WTC11 (cell line): ENCODE results near the gene OR2D2. TPM values are rescaled to one million over a fixed set of nuclear protein-coding genes. Genes with fewer than 3 reads are reported as not detected.

Experiments
- ATAC-seq: fragments of 200-7000 bp; cut with Tn5 transposase; 2 replicates; pipeline ENCODE4 v1.10.0; 2021; ENCODE audit warnings: mild to moderate bottlenecking, moderate library complexity
- CTCF ChIA-PET: fragments of 300-600 bp; sonication (Branson Sonifier 250); formaldehyde crosslinking; loops from one replicate; lab custom pipeline; 2021; ENCODE audit warnings: antibody characterized with exemption; lab: Charles Lee
- POLR2A ChIA-PET: fragments of 350-600 bp; sonication (Branson Sonifier 250); formaldehyde crosslinking; loops from one replicate; lab custom pipeline; 2021; ENCODE audit warnings: antibody characterized with exemption; lab: Charles Lee
- DNase-seq: peaks from one replicate; pipeline ENCODE4 v3.0.0; 2021; ENCODE audit warnings: low spot score
- H3K27ac Mint-ChIP-seq: 2 replicates; pipeline ENCODE4 v1.8.0; 2021; ENCODE audit warnings: mixed read lengths
- H3K27me3 Mint-ChIP-seq: 2 replicates; pipeline ENCODE4 v1.8.0; 2021; ENCODE audit warnings: low read depth, mild to moderate bottlenecking, moderate library complexity, mixed read lengths
- H3K36me3 Mint-ChIP-seq: 2 replicates; pipeline ENCODE4 v1.8.0; 2021; ENCODE audit warnings: mixed read lengths
- H3K4me1 Mint-ChIP-seq: 2 replicates; pipeline ENCODE4 v1.8.0; 2022; ENCODE audit warnings: mixed read lengths
- H3K4me3 Mint-ChIP-seq: 2 replicates; pipeline ENCODE4 v1.8.0; 2021; ENCODE audit warnings: mild to moderate bottlenecking, moderate library complexity, mixed read lengths
- H3K9me3 Mint-ChIP-seq: 2 replicates; pipeline ENCODE4 v1.8.0; 2021; ENCODE audit warnings: mixed read lengths
- ATF1 ChIP-seq: sonication (generic); formaldehyde crosslinking; IDR thresholded peaks from 2 replicates; pipeline ENCODE4 v1.8.1; 2023; ENCODE audit warnings: mild to moderate bottlenecking, moderate library complexity, missing genetic modification reagents
- CREB1 ChIP-seq: sonication (generic); formaldehyde crosslinking; IDR thresholded peaks from 2 replicates; pipeline ENCODE4 v1.8.0; 2023; ENCODE audit warnings: mild to moderate bottlenecking, missing genetic modification reagents
- ERG ChIP-seq: fragments of 250-450 bp; sonication (Bioruptor Pico); IDR thresholded peaks from 2 replicates; pipeline ENCODE4 v1.8.0; 2021; ENCODE audit warnings: mild to moderate bottlenecking
- ESRRA ChIP-seq: sonication (generic); formaldehyde crosslinking; IDR thresholded peaks from 2 replicates; pipeline ENCODE4 v1.8.1; 2022; ENCODE audit warnings: mild to moderate bottlenecking, missing genetic modification reagents, borderline replicate concordance
- ETV6 ChIP-seq: sonication (generic); formaldehyde crosslinking; IDR thresholded peaks from 2 replicates; pipeline ENCODE4 v1.8.1; 2022; ENCODE audit warnings: mild to moderate bottlenecking, missing genetic modification reagents
- FOXP4 ChIP-seq: sonication (generic); formaldehyde crosslinking; IDR thresholded peaks from 2 replicates; pipeline ENCODE4 v1.8.0; 2022; ENCODE audit warnings: mild to moderate bottlenecking, missing genetic modification reagents
- GABPB1 ChIP-seq: sonication (generic); formaldehyde crosslinking; IDR thresholded peaks from 2 replicates; pipeline ENCODE4 v1.8.1; 2023; ENCODE audit warnings: mild to moderate bottlenecking, missing genetic modification reagents
- JUN ChIP-seq: sonication (generic); formaldehyde crosslinking; IDR thresholded peaks from 2 replicates; pipeline ENCODE4 v1.8.0; 2023; ENCODE audit warnings: mild to moderate bottlenecking, missing genetic modification reagents
- MAX ChIP-seq: sonication (generic); formaldehyde crosslinking; IDR thresholded peaks from 2 replicates; pipeline ENCODE4 v1.8.0; 2022; ENCODE audit warnings: mild to moderate bottlenecking, missing genetic modification reagents
- MLX ChIP-seq: sonication (generic); formaldehyde crosslinking; IDR thresholded peaks from 2 replicates; pipeline ENCODE4 v1.8.1; 2023; ENCODE audit warnings: mild to moderate bottlenecking, missing genetic modification reagents, moderate library complexity
- SMAD3 ChIP-seq: sonication (generic); formaldehyde crosslinking; IDR thresholded peaks from 2 replicates; pipeline ENCODE4 v1.8.0; 2022; ENCODE audit warnings: missing genetic modification reagents, mild to moderate bottlenecking, borderline replicate concordance
- TEAD1 ChIP-seq: sonication (generic); formaldehyde crosslinking; IDR thresholded peaks from 2 replicates; pipeline ENCODE4 v1.8.0; 2022; ENCODE audit warnings: mild to moderate bottlenecking, missing genetic modification reagents
- ZBTB21 ChIP-seq: sonication (generic); formaldehyde crosslinking; IDR thresholded peaks from 2 replicates; pipeline ENCODE4 v1.8.1; 2023; ENCODE audit warnings: mild to moderate bottlenecking, missing genetic modification reagents, borderline replicate concordance
- ZBTB43 ChIP-seq: sonication (generic); formaldehyde crosslinking; IDR thresholded peaks from 2 replicates; pipeline ENCODE4 v1.8.1; 2023; ENCODE audit warnings: mild to moderate bottlenecking, missing genetic modification reagents
- ZNF423 ChIP-seq: fragments of 250-450 bp; sonication (Bioruptor Pico); IDR thresholded peaks from 2 replicates; pipeline ENCODE4 v2.1.2; 2022; ENCODE audit warnings: mild to moderate bottlenecking, moderate library complexity
- total RNA-seq: library from RNA; stranded (reverse); gene quantifications from 3 replicates; pipeline ENCODE4 v1.2.3, GENCODE V29; 2021
- TF ChIP-seq, protein P1 (sequence below): fragments of 250-450 bp; sonication (Bioruptor Pico); conservative IDR thresholded peaks from 2 replicates; pipeline ENCODE4 v1.9.0; 2021; ENCODE audit warnings: mild to moderate bottlenecking
- TF ChIP-seq, protein P2 (sequence below): sonication (generic); formaldehyde crosslinking; IDR thresholded peaks from 2 replicates; pipeline ENCODE4 v1.8.1; 2022; ENCODE audit warnings: low read depth, mild to moderate bottlenecking, moderate library complexity, missing genetic modification reagents, borderline replicate concordance

The OR2D2 gene
- total RNA-seq, 1 experiment from 2014 or later: 0.26 TPM

DNA sequence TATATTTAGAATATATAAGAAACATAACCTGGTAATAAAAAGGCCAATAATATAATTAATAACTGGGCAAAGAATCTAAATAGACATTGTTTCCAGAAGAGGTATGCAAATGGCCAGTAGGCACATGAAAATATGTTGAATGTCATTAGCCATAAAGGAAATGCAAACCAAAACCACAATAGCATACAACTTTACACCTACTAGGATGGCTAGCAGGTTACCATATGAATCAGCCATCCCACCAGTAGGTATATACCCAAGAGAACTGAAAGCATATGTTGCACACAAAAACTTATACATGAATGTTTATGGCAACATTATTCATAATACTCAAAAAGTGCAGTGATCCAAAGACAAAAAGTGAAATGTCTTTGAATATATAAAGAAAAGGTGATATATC is 2.7 kb upstream of the OR2D2 start:
- Mint-ChIP-seq H3K36me3 (no peaks in the 10 kb centered on the region), H3K4me3 (no peak overlapping the region), H3K9me3 (no peaks in the 10 kb centered on the region), H3K4me1 (no peaks in the 10 kb centered on the region), H3K27ac (no peak overlapping the region), H3K27me3 (no peaks in the 10 kb centered on the region)
- ChIA-PET POLR2A (no interaction called here), CTCF (no interaction called here)
- TF ChIP-seq ZBTB43 (no peak), ZNF423 (no peak), MLX (CRISPR knock-in tag) (no peak), ATF1 (CRISPR knock-in tag) (no peak), GABPB1 (CRISPR knock-in tag) (no peak)
- TF ChIP-seq, protein P1, sequence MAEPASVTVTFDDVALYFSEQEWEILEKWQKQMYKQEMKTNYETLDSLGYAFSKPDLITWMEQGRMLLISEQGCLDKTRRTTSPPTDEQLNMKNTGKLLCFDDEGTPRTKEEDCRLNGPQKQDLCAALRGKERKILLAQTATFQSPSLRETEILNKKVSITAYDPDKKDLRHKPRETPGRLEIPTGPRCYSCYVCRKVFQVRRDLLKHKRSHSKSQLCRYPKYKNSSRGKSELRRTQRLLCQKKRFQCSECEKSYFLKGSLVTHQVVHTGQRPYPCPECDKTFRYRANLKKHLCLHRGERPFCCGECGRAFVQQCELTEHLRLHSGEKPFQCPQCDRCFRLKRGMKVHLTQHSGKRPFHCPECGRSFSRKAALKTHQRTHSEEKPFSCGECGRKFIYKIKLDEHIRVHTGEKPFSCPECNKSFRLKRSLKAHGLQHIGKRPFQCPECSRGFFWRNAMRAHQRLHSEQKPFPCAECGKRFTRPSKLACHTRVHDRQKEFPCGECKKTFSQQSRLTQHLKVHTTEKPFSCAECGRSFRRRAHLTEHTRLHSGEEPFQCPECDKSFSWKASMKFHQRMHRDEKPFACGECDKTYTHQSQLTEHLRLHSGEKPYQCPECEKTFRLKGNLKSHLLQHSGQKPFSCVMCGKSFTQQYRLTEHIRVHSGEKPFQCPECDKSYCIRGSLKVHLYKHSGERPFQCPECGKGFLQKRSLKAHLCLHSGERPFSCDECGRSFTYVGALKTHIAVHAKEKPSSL: no peak
- DNase-seq (no peak), ATAC-seq (no peak)

- no peaks in the 10 kb centered on the region for H3K4me1 Mint-ChIP-seq
- no peaks in the 10 kb centered on the region for H3K36me3 Mint-ChIP-seq
- peaks cover 2% of the 10 kb centered on the region; the same call in 1 of the 2 replicates for H3K9me3 Mint-ChIP-seq
- no peak for DNase-seq
- no peak overlapping the region for H3K27ac Mint-ChIP-seq
- ChIA-PET POLR2A (no interaction called here), CTCF (interaction anchor here (1.1 kb wide), 3 partner anchors 9 to 193 kb away, joined by 3 to 6 read pairs (median 4); no protein-coding TSS in a partner anchor)
- ATAC-seq: peak; percentile 80
- TF ChIP-seq ERG (CRISPR knock-in tag) (no peak), ZBTB21 (no peak), CREB1 (CRISPR knock-in tag) (no peak), ETV6 (CRISPR knock-in tag) (no peak), JUN (CRISPR knock-in tag) (no peak), FOXP4 (CRISPR knock-in tag) (no peak), MAX (no peak), TEAD1 (CRISPR knock-in tag) (no peak), ESRRA (CRISPR knock-in tag) (no peak), SMAD3 (CRISPR knock-in tag) (no peak)
- TF ChIP-seq, protein P2, sequence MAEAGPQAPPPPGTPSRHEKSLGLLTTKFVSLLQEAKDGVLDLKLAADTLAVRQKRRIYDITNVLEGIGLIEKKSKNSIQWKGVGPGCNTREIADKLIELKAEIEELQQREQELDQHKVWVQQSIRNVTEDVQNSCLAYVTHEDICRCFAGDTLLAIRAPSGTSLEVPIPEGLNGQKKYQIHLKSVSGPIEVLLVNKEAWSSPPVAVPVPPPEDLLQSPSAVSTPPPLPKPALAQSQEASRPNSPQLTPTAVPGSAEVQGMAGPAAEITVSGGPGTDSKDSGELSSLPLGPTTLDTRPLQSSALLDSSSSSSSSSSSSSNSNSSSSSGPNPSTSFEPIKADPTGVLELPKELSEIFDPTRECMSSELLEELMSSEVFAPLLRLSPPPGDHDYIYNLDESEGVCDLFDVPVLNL (CRISPR knock-in tag): no peak
- no peak overlapping the region for H3K4me3 Mint-ChIP-seq
- H3K27me3 Mint-ChIP-seq: no peaks in the 10 kb centered on the region
Measured at GRCh38 chr11:6894097-6894496, 1.8 kb upstream of the OR2D2 start.
